IMR-90 (cell line): ENCODE measurements around the gene FOXP4. TPM values are rescaled to one million over a fixed set of nuclear protein-coding genes. Genes with fewer than 3 reads are reported as not detected.

Experiments
- ATAC-seq: fragments of 200-7000 bp; cut with Tn5 transposase; 2 replicates; pipeline ENCODE4 v1.9.1; 2020; ENCODE audit warnings: low read depth, mild to moderate bottlenecking, moderate library complexity
- BruUV-seq: library from RNA; stranded (reverse); fragments of 400-500 nt; replicated peaks from 2 replicates; lab custom pipeline; 2021; lab: Mats Ljungman, UMichigan
- CTCF ChIA-PET: fragments of 300-600 bp; formaldehyde crosslinking; extraction: SDS; loops from one replicate; lab custom pipeline; 2021; ENCODE audit warnings: antibody characterized with exemption; lab: Yijun Ruan, JAX
- POLR2A ChIA-PET: fragments of 300-600 bp; sonication (Branson Sonifier 250); formaldehyde crosslinking; loops from one replicate; lab custom pipeline; 2022; ENCODE audit warnings: antibody characterized with exemption; ENCODE audit not compliant: unreplicated experiment; lab: Charles Lee
- DNase-seq: peaks from one replicate; pipeline ENCODE4 v3.0.0; 2013
- H2AFZ ChIP-seq: replicated peaks from 2 replicates; pipeline ENCODE3; 2013; ENCODE audit warnings: low read length, mild to moderate bottlenecking; ENCODE audit not compliant: poor library complexity
- H2AK5ac ChIP-seq: 2 replicates; pipeline ENCODE4 v1.6.1; 2013; ENCODE audit warnings: low read depth, low read length, inconsistent platforms
- H2AK9ac ChIP-seq: replicated peaks from 2 replicates; pipeline ENCODE3; 2013; ENCODE audit warnings: mild to moderate bottlenecking, low read depth, low read length, moderate library complexity; ENCODE audit not compliant: poor library complexity
- H2BK120ac ChIP-seq: 2 replicates; pipeline ENCODE4 v1.6.1; 2013; ENCODE audit warnings: low read depth, low read length, inconsistent platforms
- H2BK15ac ChIP-seq: 3 replicates; pipeline ENCODE4 v1.6.1; 2013; ENCODE audit warnings: low read depth, low read length, inconsistent platforms
- H2BK20ac ChIP-seq: 2 replicates; pipeline ENCODE4 v1.6.1; 2013; ENCODE audit warnings: low read depth, mild to moderate bottlenecking, inconsistent platforms, low read length, moderate library complexity
- H2BK5ac ChIP-seq: 2 replicates; pipeline ENCODE4 v1.6.1; 2013; ENCODE audit warnings: mild to moderate bottlenecking, low read depth, low read length, inconsistent platforms; ENCODE audit not compliant: poor library complexity, severe bottlenecking
- H3K14ac ChIP-seq: replicated peaks from 2 replicates; pipeline ENCODE4 v1.6.1; 2013; ENCODE audit warnings: low read depth, low read length, inconsistent platforms
- H3K18ac ChIP-seq: 2 replicates; pipeline ENCODE4 v1.6.1; 2013; ENCODE audit warnings: low read depth, low read length, control low read depth
- H3K23ac ChIP-seq: 2 replicates; pipeline ENCODE4 v1.6.1; 2013; ENCODE audit warnings: low read depth, low read length, inconsistent platforms
- H3K27ac ChIP-seq: 2 replicates; pipeline ENCODE4 v1.5.1; 2013; ENCODE audit warnings: mild to moderate bottlenecking, control low read depth, low read length; ENCODE audit not compliant: insufficient read depth
- H3K27me3 ChIP-seq: 2 replicates; pipeline ENCODE4 v1.6.1; 2013; ENCODE audit warnings: low read length; ENCODE audit not compliant: control insufficient read depth, insufficient read depth
- H3K36me3 ChIP-seq: 2 replicates; pipeline ENCODE4 v1.6.1; 2013; ENCODE audit warnings: low read length, mixed read lengths; ENCODE audit not compliant: control insufficient read depth, insufficient read depth
- H3K4ac ChIP-seq: 2 replicates; pipeline ENCODE4 v1.6.1; 2013; ENCODE audit warnings: low read depth, low read length, inconsistent platforms
- H3K4me1 ChIP-seq: 2 replicates; pipeline ENCODE4 v1.6.1; 2013; ENCODE audit warnings: low read length, mixed read lengths; ENCODE audit not compliant: control insufficient read depth, insufficient read depth
- H3K4me2 ChIP-seq: 2 replicates; pipeline ENCODE4 v1.6.1; 2013; ENCODE audit warnings: low read depth, mild to moderate bottlenecking, control low read depth, low read length, moderate library complexity
- H3K4me3 ChIP-seq: 2 replicates; pipeline ENCODE4 v1.5.1; 2013; ENCODE audit warnings: low read depth, mild to moderate bottlenecking, control low read depth, low read length, moderate library complexity; ENCODE audit not compliant: insufficient read depth
- H3K56ac ChIP-seq: 2 replicates; pipeline ENCODE4 v1.6.1; 2013; ENCODE audit warnings: low read length, inconsistent platforms; ENCODE audit not compliant: insufficient read depth; ENCODE audit errors: extremely low read depth
- H3K79me1 ChIP-seq, 2 experiments: 2 replicates each; pipeline ENCODE4 v1.6.1; 2013; ENCODE audit warnings: low read length in 2 of 2, inconsistent platforms in 1 of 2, low read depth in 1 of 2
- H3K9ac ChIP-seq: 2 replicates; pipeline ENCODE4 v1.6.1; 2013; ENCODE audit warnings: low read depth, low read length, control low read depth
- H3K9me1 ChIP-seq: 2 replicates; pipeline ENCODE4 v1.6.1; 2013; ENCODE audit warnings: low read length, inconsistent platforms; ENCODE audit not compliant: insufficient read depth
- H3K9me3 ChIP-seq: 2 replicates; pipeline ENCODE4 v1.6.1; 2013; ENCODE audit warnings: low read length; ENCODE audit not compliant: control insufficient read depth, insufficient read depth
- H4K20me1 ChIP-seq: 2 replicates; pipeline ENCODE4 v1.6.1; 2013; ENCODE audit warnings: low read length, inconsistent platforms; ENCODE audit not compliant: insufficient read depth
- H4K5ac ChIP-seq: 2 replicates; pipeline ENCODE4 v1.6.1; 2013; ENCODE audit warnings: mild to moderate bottlenecking, low read depth, low read length, control low read depth
- H4K8ac ChIP-seq, 2 experiments: 2 replicates each; pipeline ENCODE4 v1.6.1; 2013; ENCODE audit warnings: low read depth in 2 of 2, low read length in 2 of 2, control low read depth in 1 of 2, inconsistent platforms in 1 of 2
- H4K91ac ChIP-seq: 2 replicates; pipeline ENCODE4 v1.6.1; 2013; ENCODE audit warnings: low read depth, low read length, inconsistent platforms; ENCODE audit not compliant: insufficient read depth
- BHLHE40 ChIP-seq: fragments of 150-350 bp; IDR thresholded peaks from 2 replicates; pipeline ENCODE4 v1.6.1; 2016; ENCODE audit warnings: mild to moderate bottlenecking, low read depth, low read length
- CEBPB ChIP-seq: IDR thresholded peaks from 2 replicates; pipeline ENCODE4 v1.6.1; 2012; ENCODE audit warnings: low read depth, low read length, improper control_type of control experiment
- CHD1 ChIP-seq: IDR thresholded peaks from 2 replicates; pipeline ENCODE4 v1.6.1; 2012; ENCODE audit warnings: low read depth, low read length, improper control_type of control experiment
- FOS ChIP-seq: fragments of 150-350 bp; IDR thresholded peaks from 2 replicates; pipeline ENCODE4 v1.6.1; 2016; ENCODE audit warnings: low read depth, low read length
- MAFK ChIP-seq: IDR thresholded peaks from 2 replicates; pipeline ENCODE4 v1.6.1; 2012; ENCODE audit warnings: low read depth, low read length, improper control_type of control experiment
- MAZ ChIP-seq: IDR thresholded peaks from 2 replicates; pipeline ENCODE4 v1.6.1; 2012; ENCODE audit warnings: low read depth, mild to moderate bottlenecking, low read length, improper control_type of control experiment, moderate library complexity, borderline replicate concordance
- MXI1 ChIP-seq: IDR thresholded peaks from 2 replicates; pipeline ENCODE4 v1.6.1; 2012; ENCODE audit warnings: low read depth, mild to moderate bottlenecking, low read length, moderate library complexity, borderline replicate concordance
- NFE2L2 ChIP-seq: fragments of 150-350 bp; IDR thresholded peaks from 2 replicates; pipeline ENCODE4 v1.6.1; 2016; ENCODE audit warnings: low read depth, mild to moderate bottlenecking, low read length
- POLR2A ChIP-seq: IDR thresholded peaks from 2 replicates; pipeline ENCODE4 v1.6.1; 2012; ENCODE audit warnings: mild to moderate bottlenecking, low read depth, low read length
- RAD21 ChIP-seq: IDR thresholded peaks from 2 replicates; pipeline ENCODE4 v1.6.1; 2012; ENCODE audit warnings: low read length, improper control_type of control experiment
- RCOR1 ChIP-seq: IDR thresholded peaks from 2 replicates; pipeline ENCODE4 v1.6.1; 2012; ENCODE audit warnings: mild to moderate bottlenecking, low read length, improper control_type of control experiment; ENCODE audit not compliant: insufficient replicate concordance
- SMC3 ChIP-seq: fragments of 150-350 bp; IDR thresholded peaks from 2 replicates; pipeline ENCODE4 v1.6.1; 2016; ENCODE audit warnings: low read depth, mild to moderate bottlenecking, antibody characterized with exemption, low read length, moderate library complexity
- WGBS, 2 experiments: methylation state at CpG; one replicate each; pipeline versions ENCODE4 v1.1.5 to v1.1.7; 2013; ENCODE audit warnings: missing lambda C conversion rate in 2 of 2; ENCODE audit not compliant: insufficient read length in 1 of 2; ENCODE audit errors: extremely low coverage in 2 of 2; 5-methylcytosine and 5-hydroxymethylcytosine counted together
- dilution Hi-C: fragments of 300-500 bp; cut with HindIII; formaldehyde crosslinking; loops from one replicate; pipeline ENCODE4 v1.14.3; 2018; ENCODE audit warnings: low sequenced_read_pairs; ENCODE audit not compliant: unreplicated experiment
- in situ Hi-C: fragments of 300-500 bp; cut with MboI; formaldehyde crosslinking; loops from 3 replicates; pipeline ENCODE4 v1.14.3; 2019; ENCODE audit warnings: low sequenced_read_pairs, inconsistent platforms, mixed read lengths
- intact Hi-C: fragments of 100-400 bp; cut with micrococcal nuclease; formaldehyde crosslinking; loops from 2 replicates; pipeline ENCODE4 v1.10.0; 2022
- polyA plus RNA-seq, 3 experiments: library from polyadenylated mRNA; depleted of rRNA; stranded (reverse); fragments of >200 nt; gene quantifications; 2 replicates each; pipeline ENCODE4 v1.2.3, GENCODE V29; 2012; ENCODE audit warnings: low replicate concordance in 1 of 3
- total RNA-seq: library from RNA; depleted of rRNA; stranded (reverse); fragments of >200 nt; gene quantifications from 2 replicates; pipeline ENCODE4 v1.2.3, GENCODE V29; 2012
- TF ChIP-seq, protein P1 (sequence below): fragments of 150-350 bp; IDR thresholded peaks from 2 replicates; pipeline ENCODE4 v1.6.1; 2017; ENCODE audit warnings: mild to moderate bottlenecking, antibody characterized with exemption, low read length, low read depth
- TF ChIP-seq, protein P2 (sequence below): fragments of 150-350 bp; IDR thresholded peaks from 2 replicates; pipeline ENCODE4 v1.6.1; 2016; ENCODE audit warnings: low read depth, mild to moderate bottlenecking, low read length, moderate library complexity, borderline replicate concordance

FOXP4 gene
- total and polyA plus RNA-seq, 2 of the 4 experiments (the other 2 are of a cell fraction), result 0.72 to 9.5 TPM

DNA sequence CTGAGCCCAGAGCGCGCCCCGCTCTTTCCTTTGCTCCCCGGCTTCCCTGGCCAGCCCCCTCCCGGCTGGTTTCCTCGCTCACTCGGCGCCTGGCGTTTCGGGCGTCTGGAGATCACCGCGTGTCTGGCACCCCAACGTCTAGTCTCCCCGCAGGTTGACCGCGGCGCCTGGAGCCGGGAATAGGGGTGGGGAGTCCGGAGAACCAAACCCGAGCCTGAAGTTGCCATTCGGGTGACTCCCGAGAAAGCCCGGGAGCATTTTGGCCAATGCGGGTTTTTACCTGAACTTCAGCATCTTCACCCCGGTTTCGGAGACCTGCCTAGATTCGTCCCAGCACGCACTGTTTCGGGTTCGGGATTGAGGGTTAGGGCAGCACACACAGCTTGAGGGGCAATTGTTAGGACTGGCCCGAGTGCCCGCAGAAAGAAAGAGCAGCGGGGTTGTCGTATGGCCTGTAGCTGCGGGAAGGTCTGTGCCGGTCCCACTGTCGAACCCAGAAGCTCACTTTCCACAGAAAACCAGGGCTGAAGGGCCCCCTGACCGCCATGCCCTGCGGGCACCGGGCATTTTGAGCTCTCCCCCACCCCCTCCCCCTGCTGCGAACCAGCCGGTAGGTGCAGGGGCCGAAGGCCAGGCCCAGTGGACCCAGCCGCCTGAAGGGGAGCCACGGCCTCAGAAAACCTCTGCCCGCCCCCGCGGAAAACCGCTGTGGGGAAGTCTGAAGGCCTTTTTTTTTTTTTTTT lies 2.1 kb downstream of the FOXP4 start (continued):
- no peak for TF ChIP-seq RCOR1

DNA sequence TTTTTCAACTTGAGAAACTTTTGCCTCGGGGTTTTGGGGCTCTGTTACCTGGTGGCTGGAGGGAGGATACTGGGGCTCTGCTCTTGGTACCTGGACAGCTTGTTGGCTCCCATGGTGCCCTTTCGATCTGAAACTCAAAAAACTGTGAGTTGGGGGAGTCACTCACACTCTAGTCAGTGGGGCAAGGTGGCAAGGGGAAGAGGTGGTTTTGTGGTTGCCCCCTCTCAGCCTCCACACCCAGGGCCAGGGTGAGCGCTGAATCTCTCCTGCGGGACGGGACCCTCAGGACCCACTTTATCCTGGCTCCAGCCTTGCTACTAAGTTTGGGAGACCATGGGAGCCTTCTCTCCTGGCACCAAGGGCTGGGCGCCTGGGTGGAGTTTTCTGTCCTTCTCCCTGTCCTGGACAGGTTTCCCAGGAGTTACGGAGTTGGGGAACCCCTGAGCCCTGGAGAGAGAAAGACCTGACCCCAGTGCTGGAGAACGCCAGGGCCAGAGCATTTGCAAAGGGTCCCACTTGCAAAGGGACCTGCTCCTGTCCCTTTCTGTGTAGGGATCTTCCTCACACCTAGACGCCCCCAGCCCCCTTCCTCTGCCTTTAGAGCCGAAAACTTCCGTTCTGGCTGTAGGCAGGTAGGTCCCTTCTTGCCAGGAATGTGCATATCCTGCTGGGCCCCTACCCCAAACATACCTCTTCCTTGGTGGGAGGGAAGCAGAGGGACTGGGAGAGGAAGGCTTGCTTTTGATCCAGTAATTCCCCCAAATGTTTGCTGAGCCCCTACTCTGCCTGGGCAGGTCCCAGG lies 2.9 kb downstream of the FOXP4 start:
- no peak overlapping the region for H4K5ac ChIP-seq
- DNase-seq, result no peak
- BruUV-seq, result no TSS peak
- 100% methylated on average over 1 of the region's 11 CpGs; no CpG with 5 or more reads in 1 of the 2 experiments for WGBS, 2 experiments
- dilution Hi-C loops (no loop called here), in situ Hi-C loops (no loop called here), intact Hi-C loops (no loop called here)
- H2BK120ac ChIP-seq, result no peak overlapping the region
- H4K8ac ChIP-seq, result no peak overlapping the region
- no peak overlapping the region for H3K9ac ChIP-seq
- H3K36me3 ChIP-seq, result peaks cover 8% of the 10 kb centered on the region
- no peak overlapping the region for H2AK5ac ChIP-seq
- H3K14ac ChIP-seq, result no peak overlapping the region
- no peak overlapping the region for H3K4ac ChIP-seq
- H4K91ac ChIP-seq, result no peak overlapping the region
- no peak overlapping the region for H3K23ac ChIP-seq
- H4K20me1 ChIP-seq, result peaks cover 37% of the 10 kb centered on the region
- H3K9me1 ChIP-seq, result 0 out of 2 replicates have a peak, but pooled peaks cover 5% of the 10 kb centered on the region
- POLR2A ChIA-PET, result no interaction called here
- peaks cover 2% of the 10 kb centered on the region; the same call in 1 of the 2 replicates for H3K27me3 ChIP-seq
- ATAC-seq, result no peak
- H3K4me3 ChIP-seq, result no peak overlapping the region
- H2BK5ac ChIP-seq, result no peak overlapping the region
- no peaks in the 10 kb centered on the region for H3K9me3 ChIP-seq
- CTCF ChIA-PET, result no interaction called here
- no peak overlapping the region for H2BK15ac ChIP-seq
- no peak overlapping the region for H3K56ac ChIP-seq
- no peak overlapping the region for H2AFZ ChIP-seq
- H3K27ac ChIP-seq, result no peak overlapping the region
- H3K4me1 ChIP-seq, result peaks cover 8% of the 10 kb centered on the region
- no peak overlapping the region for H3K4me2 ChIP-seq
- H2AK9ac ChIP-seq, result no peak overlapping the region
- no peak overlapping the region for H3K18ac ChIP-seq
- peaks cover 11 to 31% of the 10 kb centered on the region in 2 experiments for H3K79me1 ChIP-seq
- H2BK20ac ChIP-seq, result no peak overlapping the region
- TF ChIP-seq FOS, result no peak
- TF ChIP-seq MAZ, result no peak
- TF ChIP-seq CHD1, result no peak
- TF ChIP-seq MXI1, result no peak
- TF ChIP-seq RCOR1, result no peak
- TF ChIP-seq POLR2A, result no peak
- no peak for TF ChIP-seq MAFK
- no peak for TF ChIP-seq SMC3
- TF ChIP-seq NFE2L2, result no peak
- TF ChIP-seq, protein P1, sequence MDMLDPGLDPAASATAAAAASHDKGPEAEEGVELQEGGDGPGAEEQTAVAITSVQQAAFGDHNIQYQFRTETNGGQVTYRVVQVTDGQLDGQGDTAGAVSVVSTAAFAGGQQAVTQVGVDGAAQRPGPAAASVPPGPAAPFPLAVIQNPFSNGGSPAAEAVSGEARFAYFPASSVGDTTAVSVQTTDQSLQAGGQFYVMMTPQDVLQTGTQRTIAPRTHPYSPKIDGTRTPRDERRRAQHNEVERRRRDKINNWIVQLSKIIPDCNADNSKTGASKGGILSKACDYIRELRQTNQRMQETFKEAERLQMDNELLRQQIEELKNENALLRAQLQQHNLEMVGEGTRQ, result no peak
- no peak for TF ChIP-seq RAD21
- no peak for TF ChIP-seq BHLHE40
- TF ChIP-seq, protein P2, sequence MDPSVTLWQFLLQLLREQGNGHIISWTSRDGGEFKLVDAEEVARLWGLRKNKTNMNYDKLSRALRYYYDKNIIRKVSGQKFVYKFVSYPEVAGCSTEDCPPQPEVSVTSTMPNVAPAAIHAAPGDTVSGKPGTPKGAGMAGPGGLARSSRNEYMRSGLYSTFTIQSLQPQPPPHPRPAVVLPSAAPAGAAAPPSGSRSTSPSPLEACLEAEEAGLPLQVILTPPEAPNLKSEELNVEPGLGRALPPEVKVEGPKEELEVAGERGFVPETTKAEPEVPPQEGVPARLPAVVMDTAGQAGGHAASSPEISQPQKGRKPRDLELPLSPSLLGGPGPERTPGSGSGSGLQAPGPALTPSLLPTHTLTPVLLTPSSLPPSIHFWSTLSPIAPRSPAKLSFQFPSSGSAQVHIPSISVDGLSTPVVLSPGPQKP, result no peak
- TF ChIP-seq CEBPB, result no peak
